GM18867 (cell line): ENCODE results near the gene CNOT9.
"Not testable (repeated sequence)": the region's sequence is repeated elsewhere in the genome, so short reads cannot be mapped to it uniquely, and the experiment has no call there.

Source experiments
- ATAC-seq: cut with Tn5 transposase; IDR thresholded peaks from one replicate; pipeline ENCODE4 v1.9.1; 2021; ENCODE audit warnings: mild to moderate bottlenecking, moderate library complexity; ENCODE audit not compliant: unreplicated experiment

CNOT9 gene

GRCh38 chr2:218568190-218569037, at the start of gene CNOT9, which contains the start of gene USP37:
TSS of gene CNOT9 (plus strand) at chr2:218568839. CDS start at chr2:218568955, 116 bp downstream.
TSS of gene USP37 (minus strand) at chr2:218568351. CDS start at chr2:218558653, 9,698 bp downstream.
- ATAC-seq: peak; percentile 81

- ATAC-seq: no peak
Observed at GRCh38 chr2:218518876-218519275, 49.8 kb upstream of the CNOT9 start.

GRCh38 chr2:218523651-218524050, 45.0 kb upstream of the CNOT9 start:
- ATAC-seq: no peak

- not testable (repeated sequence) for ATAC-seq
Observed at GRCh38 chr2:218528409-218528808, 40.2 kb upstream of the CNOT9 start.

- ATAC-seq: no peak
Observed at GRCh38 chr2:218529990-218530389, 38.6 kb upstream of the CNOT9 start.

- no peak for ATAC-seq
Observed at GRCh38 chr2:218536804-218537494, 31.7 kb upstream of the CNOT9 start.

- no peak for ATAC-seq
Observed at GRCh38 chr2:218540015-218540414, 28.6 kb upstream of the CNOT9 start.

GRCh38 chr2:218546012-218546411, 22.6 kb upstream of the CNOT9 start:
- ATAC-seq: no peak

- no peak for ATAC-seq
Observed at GRCh38 chr2:218547511-218547910, 21.1 kb upstream of the CNOT9 start.

GRCh38 chr2:218547978-218548377, 20.7 kb upstream of the CNOT9 start:
- no peak for ATAC-seq

GRCh38 chr2:218554225-218554624, 14.4 kb upstream of the CNOT9 start:
- not testable (repeated sequence) for ATAC-seq

- ATAC-seq: no peak
Observed at GRCh38 chr2:218555527-218555926, 13.1 kb upstream of the CNOT9 start.

- ATAC-seq: no peak
Observed at GRCh38 chr2:218557941-218558340, 10.7 kb upstream of the CNOT9 start.

- ATAC-seq: no peak
Observed at GRCh38 chr2:218558986-218559385, 9.7 kb upstream of the CNOT9 start.

- no peak for ATAC-seq
Observed at GRCh38 chr2:218564056-218564455, 4.6 kb upstream of the CNOT9 start.

GRCh38 chr2:218566296-218566695, 2.3 kb upstream of the CNOT9 start:
- ATAC-seq: no peak

- peak; percentile 44 for ATAC-seq
Observed at GRCh38 chr2:218567797-218568189, 846 bp upstream of the CNOT9 start.

- ATAC-seq: peak; percentile 18
Observed at GRCh38 chr2:218569038-218569431, 396 bp downstream of the CNOT9 start.

GRCh38 chr2:218569661-218570500, 1.2 kb downstream of the CNOT9 start:
- ATAC-seq: no peak

GRCh38 chr2:218570850-218571249, 2.2 kb downstream of the CNOT9 start:
- no peak for ATAC-seq

GRCh38 chr2:218576854-218577253, 8.2 kb downstream of the CNOT9 start:
- no peak for ATAC-seq
